IMR-90 (cell line): ENCODE results near the gene EPHA6. TPM values are rescaled to one million over a fixed set of nuclear protein-coding genes. Genes with fewer than 3 reads are reported as not detected.

Source experiments
- ATAC-seq: fragments of 200-7000 bp; cut with Tn5 transposase; 2 replicates; pipeline ENCODE4 v1.9.1; 2020; ENCODE audit warnings: low read depth, mild to moderate bottlenecking, moderate library complexity
- BruUV-seq: library from RNA; stranded (reverse); fragments of 400-500 nt; replicated peaks from 2 replicates; lab custom pipeline; 2021; lab: Mats Ljungman, UMichigan
- CTCF ChIA-PET: fragments of 300-600 bp; formaldehyde crosslinking; extraction: SDS; loops from one replicate; lab custom pipeline; 2021; ENCODE audit warnings: antibody characterized with exemption; lab: Yijun Ruan, JAX
- POLR2A ChIA-PET: fragments of 300-600 bp; sonication (Branson Sonifier 250); formaldehyde crosslinking; loops from one replicate; lab custom pipeline; 2022; ENCODE audit warnings: antibody characterized with exemption; ENCODE audit not compliant: unreplicated experiment; lab: Charles Lee
- DNase-seq: peaks from one replicate; pipeline ENCODE4 v3.0.0; 2013
- H2AFZ ChIP-seq: replicated peaks from 2 replicates; pipeline ENCODE3; 2013; ENCODE audit warnings: low read length, mild to moderate bottlenecking; ENCODE audit not compliant: poor library complexity
- H2AK5ac ChIP-seq: 2 replicates; pipeline ENCODE4 v1.6.1; 2013; ENCODE audit warnings: low read depth, low read length, inconsistent platforms
- H2AK9ac ChIP-seq: replicated peaks from 2 replicates; pipeline ENCODE3; 2013; ENCODE audit warnings: mild to moderate bottlenecking, low read depth, low read length, moderate library complexity; ENCODE audit not compliant: poor library complexity
- H2BK120ac ChIP-seq: 2 replicates; pipeline ENCODE4 v1.6.1; 2013; ENCODE audit warnings: low read depth, low read length, inconsistent platforms
- H2BK15ac ChIP-seq: 3 replicates; pipeline ENCODE4 v1.6.1; 2013; ENCODE audit warnings: low read depth, low read length, inconsistent platforms
- H2BK20ac ChIP-seq: 2 replicates; pipeline ENCODE4 v1.6.1; 2013; ENCODE audit warnings: low read depth, mild to moderate bottlenecking, inconsistent platforms, low read length, moderate library complexity
- H2BK5ac ChIP-seq: 2 replicates; pipeline ENCODE4 v1.6.1; 2013; ENCODE audit warnings: mild to moderate bottlenecking, low read depth, low read length, inconsistent platforms; ENCODE audit not compliant: poor library complexity, severe bottlenecking
- H3K14ac ChIP-seq: replicated peaks from 2 replicates; pipeline ENCODE4 v1.6.1; 2013; ENCODE audit warnings: low read depth, low read length, inconsistent platforms
- H3K18ac ChIP-seq: 2 replicates; pipeline ENCODE4 v1.6.1; 2013; ENCODE audit warnings: low read depth, low read length, control low read depth
- H3K23ac ChIP-seq: 2 replicates; pipeline ENCODE4 v1.6.1; 2013; ENCODE audit warnings: low read depth, low read length, inconsistent platforms
- H3K27ac ChIP-seq: 2 replicates; pipeline ENCODE4 v1.5.1; 2013; ENCODE audit warnings: mild to moderate bottlenecking, control low read depth, low read length; ENCODE audit not compliant: insufficient read depth
- H3K27me3 ChIP-seq: 2 replicates; pipeline ENCODE4 v1.6.1; 2013; ENCODE audit warnings: low read length; ENCODE audit not compliant: control insufficient read depth, insufficient read depth
- H3K36me3 ChIP-seq: 2 replicates; pipeline ENCODE4 v1.6.1; 2013; ENCODE audit warnings: low read length, mixed read lengths; ENCODE audit not compliant: control insufficient read depth, insufficient read depth
- H3K4ac ChIP-seq: 2 replicates; pipeline ENCODE4 v1.6.1; 2013; ENCODE audit warnings: low read depth, low read length, inconsistent platforms
- H3K4me1 ChIP-seq: 2 replicates; pipeline ENCODE4 v1.6.1; 2013; ENCODE audit warnings: low read length, mixed read lengths; ENCODE audit not compliant: control insufficient read depth, insufficient read depth
- H3K4me2 ChIP-seq: 2 replicates; pipeline ENCODE4 v1.6.1; 2013; ENCODE audit warnings: low read depth, mild to moderate bottlenecking, control low read depth, low read length, moderate library complexity
- H3K4me3 ChIP-seq: 2 replicates; pipeline ENCODE4 v1.5.1; 2013; ENCODE audit warnings: low read depth, mild to moderate bottlenecking, control low read depth, low read length, moderate library complexity; ENCODE audit not compliant: insufficient read depth
- H3K56ac ChIP-seq: 2 replicates; pipeline ENCODE4 v1.6.1; 2013; ENCODE audit warnings: low read length, inconsistent platforms; ENCODE audit not compliant: insufficient read depth; ENCODE audit errors: extremely low read depth
- H3K79me1 ChIP-seq, 2 experiments: 2 replicates each; pipeline ENCODE4 v1.6.1; 2013; ENCODE audit warnings: low read length in 2 of 2, inconsistent platforms in 1 of 2, low read depth in 1 of 2
- H3K9ac ChIP-seq: 2 replicates; pipeline ENCODE4 v1.6.1; 2013; ENCODE audit warnings: low read depth, low read length, control low read depth
- H3K9me1 ChIP-seq: 2 replicates; pipeline ENCODE4 v1.6.1; 2013; ENCODE audit warnings: low read length, inconsistent platforms; ENCODE audit not compliant: insufficient read depth
- H3K9me3 ChIP-seq: 2 replicates; pipeline ENCODE4 v1.6.1; 2013; ENCODE audit warnings: low read length; ENCODE audit not compliant: control insufficient read depth, insufficient read depth
- H4K20me1 ChIP-seq: 2 replicates; pipeline ENCODE4 v1.6.1; 2013; ENCODE audit warnings: low read length, inconsistent platforms; ENCODE audit not compliant: insufficient read depth
- H4K5ac ChIP-seq: 2 replicates; pipeline ENCODE4 v1.6.1; 2013; ENCODE audit warnings: mild to moderate bottlenecking, low read depth, low read length, control low read depth
- H4K8ac ChIP-seq, 2 experiments: 2 replicates each; pipeline ENCODE4 v1.6.1; 2013; ENCODE audit warnings: low read depth in 2 of 2, low read length in 2 of 2, control low read depth in 1 of 2, inconsistent platforms in 1 of 2
- H4K91ac ChIP-seq: 2 replicates; pipeline ENCODE4 v1.6.1; 2013; ENCODE audit warnings: low read depth, low read length, inconsistent platforms; ENCODE audit not compliant: insufficient read depth
- FOS ChIP-seq: fragments of 150-350 bp; IDR thresholded peaks from 2 replicates; pipeline ENCODE4 v1.6.1; 2016; ENCODE audit warnings: low read depth, low read length
- WGBS, 2 experiments: methylation state at CpG; one replicate each; pipeline versions ENCODE4 v1.1.5 to v1.1.7; 2013; ENCODE audit warnings: missing lambda C conversion rate in 2 of 2; ENCODE audit not compliant: insufficient read length in 1 of 2; ENCODE audit errors: extremely low coverage in 2 of 2; 5-methylcytosine and 5-hydroxymethylcytosine counted together
- dilution Hi-C: fragments of 300-500 bp; cut with HindIII; formaldehyde crosslinking; loops from one replicate; pipeline ENCODE4 v1.14.3; 2018; ENCODE audit warnings: low sequenced_read_pairs; ENCODE audit not compliant: unreplicated experiment
- in situ Hi-C: fragments of 300-500 bp; cut with MboI; formaldehyde crosslinking; loops from 3 replicates; pipeline ENCODE4 v1.14.3; 2019; ENCODE audit warnings: low sequenced_read_pairs, inconsistent platforms, mixed read lengths
- intact Hi-C: fragments of 100-400 bp; cut with micrococcal nuclease; formaldehyde crosslinking; loops from 2 replicates; pipeline ENCODE4 v1.10.0; 2022
- polyA plus RNA-seq, 3 experiments: library from polyadenylated mRNA; depleted of rRNA; stranded (reverse); fragments of >200 nt; gene quantifications; 2 replicates each; pipeline ENCODE4 v1.2.3, GENCODE V29; 2012; ENCODE audit warnings: low replicate concordance in 1 of 3
- total RNA-seq: library from RNA; depleted of rRNA; stranded (reverse); fragments of >200 nt; gene quantifications from 2 replicates; pipeline ENCODE4 v1.2.3, GENCODE V29; 2012

Gene EPHA6
- total and polyA plus RNA-seq, 2 of the 4 experiments (the other 2 are of a cell fraction), result not detected

DNA sequence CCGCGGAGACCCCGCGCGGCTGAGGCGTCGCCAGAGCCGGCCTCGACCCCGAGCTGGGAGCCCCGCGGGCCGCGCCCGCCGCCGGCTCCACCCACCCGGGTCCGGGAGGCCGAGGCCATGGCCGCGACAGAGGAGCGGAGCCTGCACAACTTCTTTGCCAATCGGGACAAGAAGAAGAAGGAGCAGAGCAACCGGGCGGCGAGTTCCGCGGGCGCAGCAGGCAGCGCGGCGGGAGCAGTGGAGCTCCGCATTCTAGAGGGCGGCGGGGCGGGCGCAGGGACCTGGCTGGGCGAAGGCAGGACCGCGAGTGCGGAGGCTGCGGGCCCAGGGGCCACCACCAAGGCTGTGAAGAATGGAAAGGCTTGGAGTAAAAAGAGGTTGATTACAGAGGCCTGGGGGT, 37.6 kb upstream of the EPHA6 start:
- 59% methylated on average over 16 of the region's 43 CpGs; no CpG with 5 or more reads in 1 of the 2 experiments for WGBS, 2 experiments
- ATAC-seq, result no peak
- Histone ChIP-seq H2AK5ac (no peak overlapping the region), H2AK9ac (no peak overlapping the region), H2AFZ (no peak overlapping the region), H3K4me2 (no peak overlapping the region), H2BK120ac (no peak overlapping the region), H2BK5ac (no peak overlapping the region), H3K4me3 (no peak overlapping the region), H3K18ac (no peak overlapping the region), H3K27ac (no peak overlapping the region), H3K36me3 (no peaks in the 10 kb centered on the region), H2BK15ac (no peak overlapping the region), H4K5ac (no peak overlapping the region), H4K91ac (no peak overlapping the region), H4K20me1 (no peaks in the 10 kb centered on the region), H3K56ac (no peak overlapping the region), H3K4ac (no peak overlapping the region), H3K23ac (no peak overlapping the region), H2BK20ac (no peak overlapping the region), H3K9me3 (peaks cover 8% of the 10 kb centered on the region; the same call in 1 of the 2 replicates), H3K9me1 (no peaks in the 10 kb centered on the region), H4K8ac (no peak overlapping the region), H3K9ac (no peak overlapping the region), H3K27me3 (no peaks in the 10 kb centered on the region), H3K14ac (no peak overlapping the region), H3K79me1 (no peaks in the 10 kb centered on the region), H3K4me1 (no peaks in the 10 kb centered on the region)
- no TSS peak for BruUV-seq
- ChIA-PET POLR2A (no interaction called here), CTCF (no interaction called here)
- DNase-seq, result no peak
- TF ChIP-seq FOS, result no peak
- in situ Hi-C loops, result no loop called here
- dilution Hi-C loops, result no loop called here
- intact Hi-C loops, result no loop called here
